Measurements from ENCODE around the gene NUP58. TPM values are rescaled to one million over a fixed set of nuclear protein-coding genes. Genes with fewer than 3 reads are reported as not detected.

The NUP58 gene
- total and polyA plus RNA-seq, 4 donors: 6.5 to 43.3 (median 16.0) TPM

DNA sequence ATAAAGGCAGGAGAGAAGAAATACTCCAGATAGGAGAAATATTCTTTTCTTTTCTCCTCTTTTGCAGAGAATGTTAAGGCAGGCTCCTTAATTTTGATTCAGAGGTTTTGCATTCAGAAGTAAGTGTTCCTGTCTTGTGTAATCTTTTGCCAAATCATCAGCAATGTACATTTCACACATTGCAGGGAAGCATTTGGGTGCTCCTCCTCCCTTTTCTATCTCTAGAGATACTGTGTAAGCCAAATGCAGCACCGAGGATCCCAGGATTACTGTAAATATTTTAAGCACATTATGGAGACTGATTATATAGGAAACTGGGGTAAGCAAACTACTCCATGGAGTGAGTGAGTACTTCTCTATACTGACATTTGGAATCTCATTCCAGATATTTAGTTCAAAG lies 77.6 kb downstream of the NUP58 start:
- H3K4me1 ChIP-seq (ENCODE audit: control insufficient read depth in 4 of 4, insufficient read depth in 4 of 4, low read length in 3 of 4): no peaks in the 10 kb centered on the region
- no peak for DNase-seq (ENCODE audit: low spot score)
- H3K27me3 ChIP-seq (ENCODE audit: control insufficient read depth in 4 of 4, insufficient read depth in 4 of 4, low read length in 3 of 4): peaks cover 0 to 12% (median 0%) of the 10 kb centered on the region in 4 donors
- TF ChIP-seq RXRA (IDR thresholded peaks at IDR 0.05) (no peak), RAD21 (IDR thresholded peaks at IDR 0.05) (no peak)
- no peak overlapping the region for H3K27ac ChIP-seq (ENCODE audit: low read depth in 1 of 2, low read length in 2 of 2)
- no peaks in the 10 kb centered on the region for H3K36me3 ChIP-seq (ENCODE audit: control insufficient read depth in 4 of 4, insufficient read depth in 3 of 4, low read depth in 1 of 4, low read length in 3 of 4)
- no peaks in the 10 kb centered on the region for H3K9me3 ChIP-seq (ENCODE audit: control insufficient read depth in 4 of 4, low read length in 3 of 4)
- 34% methylated on average over 1 of the region's 1 CpG for WGBS
- H3K4me3 ChIP-seq (ENCODE audit: low read depth in 1 of 3, low read length in 3 of 3): no peak overlapping the region
- no peak overlapping the region for H3K9ac ChIP-seq (ENCODE audit: low read depth in 1 of 2, low read length in 2 of 2)

DNA sequence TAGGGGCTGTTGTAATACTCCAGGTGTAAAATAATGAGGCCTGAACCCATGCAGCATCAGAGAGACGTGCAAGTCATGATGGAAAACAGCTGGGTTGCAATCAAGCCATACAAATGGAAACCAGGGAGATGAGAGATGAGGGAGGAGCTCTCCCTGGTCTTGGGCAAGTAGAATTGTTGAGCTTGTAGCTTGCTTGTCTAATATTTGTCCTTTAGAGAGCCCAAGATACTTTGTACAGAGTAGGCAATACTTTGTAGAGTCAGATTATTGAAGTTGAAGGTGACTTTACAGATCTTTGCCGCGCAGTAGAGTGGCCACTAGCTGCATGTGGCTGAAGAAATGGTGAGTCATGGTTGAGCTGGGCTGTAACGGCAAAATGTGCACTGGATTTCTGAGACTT lies 78.7 kb downstream of the NUP58 start:
- H3K4me1 ChIP-seq (ENCODE audit: control insufficient read depth in 4 of 4, insufficient read depth in 4 of 4, low read length in 3 of 4): no peaks in the 10 kb centered on the region
- peaks cover 0 to 3% (median 0%) of the 10 kb centered on the region in 4 donors for H3K9me3 ChIP-seq (ENCODE audit: control insufficient read depth in 4 of 4, low read length in 3 of 4)
- no peaks in the 10 kb centered on the region for H3K36me3 ChIP-seq (ENCODE audit: control insufficient read depth in 4 of 4, insufficient read depth in 3 of 4, low read depth in 1 of 4, low read length in 3 of 4)
- no peak overlapping the region for H3K9ac ChIP-seq (ENCODE audit: low read depth in 1 of 2, low read length in 2 of 2)
- H3K4me3 ChIP-seq (ENCODE audit: low read depth in 1 of 3, low read length in 3 of 3): no peak overlapping the region
- DNase-seq (ENCODE audit: low spot score): no peak
- H3K27ac ChIP-seq (ENCODE audit: low read depth in 1 of 2, low read length in 2 of 2): no peak overlapping the region
- H3K27me3 ChIP-seq (ENCODE audit: control insufficient read depth in 4 of 4, insufficient read depth in 4 of 4, low read length in 3 of 4): peaks cover 0 to 12% (median 1%) of the 10 kb centered on the region in 4 donors
- TF ChIP-seq FOXA1 (IDR thresholded peaks at IDR 0.05): no peak
- 80% methylated on average over 4 of the region's 4 CpGs for WGBS

DNA sequence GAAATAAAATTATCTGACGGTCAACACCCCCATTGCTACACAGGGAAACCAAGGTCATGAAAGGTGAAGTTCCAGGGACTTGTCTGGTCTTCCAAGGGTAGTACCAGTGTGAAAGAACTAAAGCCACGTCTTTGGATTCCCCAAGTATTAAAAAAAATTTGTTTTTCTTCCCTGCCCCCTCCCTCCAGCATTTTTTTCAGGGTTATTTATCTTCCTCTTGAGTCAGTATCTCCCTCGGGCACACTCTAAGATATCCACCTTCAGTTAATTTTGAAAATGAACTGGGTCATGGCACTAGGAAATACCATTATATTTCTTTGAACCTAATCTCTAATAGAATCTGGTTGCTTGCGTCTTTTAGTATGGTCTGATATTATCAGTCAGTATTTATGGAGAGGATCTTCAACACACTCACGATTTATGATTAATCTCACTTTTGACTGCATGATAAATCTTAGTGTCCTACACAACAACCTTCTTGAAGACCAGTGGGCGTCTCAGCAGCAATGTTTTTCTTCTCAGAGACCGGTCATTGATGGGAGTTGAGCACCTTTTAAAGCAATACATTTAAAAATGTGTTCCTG lies 79.4 kb downstream of the NUP58 start:
- 69% methylated on average over 7 of the region's 7 CpGs for WGBS
- TF ChIP-seq, protein P1, sequence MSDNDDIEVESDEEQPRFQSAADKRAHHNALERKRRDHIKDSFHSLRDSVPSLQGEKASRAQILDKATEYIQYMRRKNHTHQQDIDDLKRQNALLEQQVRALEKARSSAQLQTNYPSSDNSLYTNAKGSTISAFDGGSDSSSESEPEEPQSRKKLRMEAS (IDR thresholded peaks at IDR 0.05): no peak
- TF ChIP-seq GABPA (IDR thresholded peaks at IDR 0.05 in 1 of 2, conservative IDR thresholded peaks at IDR 0.05 in 1 of 2) (no peak), FOXA1 (IDR thresholded peaks at IDR 0.05) (no peak), RXRA (IDR thresholded peaks at IDR 0.05) (no peak)
- TF ChIP-seq, protein P2, sequence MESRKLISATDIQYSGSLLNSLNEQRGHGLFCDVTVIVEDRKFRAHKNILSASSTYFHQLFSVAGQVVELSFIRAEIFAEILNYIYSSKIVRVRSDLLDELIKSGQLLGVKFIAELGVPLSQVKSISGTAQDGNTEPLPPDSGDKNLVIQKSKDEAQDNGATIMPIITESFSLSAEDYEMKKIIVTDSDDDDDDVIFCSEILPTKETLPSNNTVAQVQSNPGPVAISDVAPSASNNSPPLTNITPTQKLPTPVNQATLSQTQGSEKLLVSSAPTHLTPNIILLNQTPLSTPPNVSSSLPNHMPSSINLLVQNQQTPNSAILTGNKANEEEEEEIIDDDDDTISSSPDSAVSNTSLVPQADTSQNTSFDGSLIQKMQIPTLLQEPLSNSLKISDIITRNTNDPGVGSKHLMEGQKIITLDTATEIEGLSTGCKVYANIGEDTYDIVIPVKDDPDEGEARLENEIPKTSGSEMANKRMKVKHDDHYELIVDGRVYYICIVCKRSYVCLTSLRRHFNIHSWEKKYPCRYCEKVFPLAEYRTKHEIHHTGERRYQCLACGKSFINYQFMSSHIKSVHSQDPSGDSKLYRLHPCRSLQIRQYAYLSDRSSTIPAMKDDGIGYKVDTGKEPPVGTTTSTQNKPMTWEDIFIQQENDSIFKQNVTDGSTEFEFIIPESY (IDR thresholded peaks at IDR 0.05): no peak
- TF ChIP-seq, protein P3, sequence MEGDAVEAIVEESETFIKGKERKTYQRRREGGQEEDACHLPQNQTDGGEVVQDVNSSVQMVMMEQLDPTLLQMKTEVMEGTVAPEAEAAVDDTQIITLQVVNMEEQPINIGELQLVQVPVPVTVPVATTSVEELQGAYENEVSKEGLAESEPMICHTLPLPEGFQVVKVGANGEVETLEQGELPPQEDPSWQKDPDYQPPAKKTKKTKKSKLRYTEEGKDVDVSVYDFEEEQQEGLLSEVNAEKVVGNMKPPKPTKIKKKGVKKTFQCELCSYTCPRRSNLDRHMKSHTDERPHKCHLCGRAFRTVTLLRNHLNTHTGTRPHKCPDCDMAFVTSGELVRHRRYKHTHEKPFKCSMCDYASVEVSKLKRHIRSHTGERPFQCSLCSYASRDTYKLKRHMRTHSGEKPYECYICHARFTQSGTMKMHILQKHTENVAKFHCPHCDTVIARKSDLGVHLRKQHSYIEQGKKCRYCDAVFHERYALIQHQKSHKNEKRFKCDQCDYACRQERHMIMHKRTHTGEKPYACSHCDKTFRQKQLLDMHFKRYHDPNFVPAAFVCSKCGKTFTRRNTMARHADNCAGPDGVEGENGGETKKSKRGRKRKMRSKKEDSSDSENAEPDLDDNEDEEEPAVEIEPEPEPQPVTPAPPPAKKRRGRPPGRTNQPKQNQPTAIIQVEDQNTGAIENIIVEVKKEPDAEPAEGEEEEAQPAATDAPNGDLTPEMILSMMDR (IDR thresholded peaks at IDR 0.05; ENCODE audit: low read depth, low read length, missing input control): no peak
- peaks cover 0 to 13% (median 1%) of the 10 kb centered on the region in 4 donors for H3K27me3 ChIP-seq (ENCODE audit: control insufficient read depth in 4 of 4, insufficient read depth in 4 of 4, low read length in 3 of 4)
- H3K9ac ChIP-seq (ENCODE audit: low read depth in 1 of 2, low read length in 2 of 2): no peak overlapping the region
- peaks cover 0 to 3% (median 0%) of the 10 kb centered on the region in 4 donors for H3K9me3 ChIP-seq (ENCODE audit: control insufficient read depth in 4 of 4, low read length in 3 of 4)
- no peaks in the 10 kb centered on the region for H3K4me1 ChIP-seq (ENCODE audit: control insufficient read depth in 4 of 4, insufficient read depth in 4 of 4, low read length in 3 of 4)
- no peaks in the 10 kb centered on the region for H3K36me3 ChIP-seq (ENCODE audit: control insufficient read depth in 4 of 4, insufficient read depth in 3 of 4, low read depth in 1 of 4, low read length in 3 of 4)
- no peak for DNase-seq (ENCODE audit: low spot score)
- H3K27ac ChIP-seq (ENCODE audit: low read depth in 1 of 2, low read length in 2 of 2): no peak overlapping the region
- H3K4me3 ChIP-seq (ENCODE audit: low read depth in 1 of 3, low read length in 3 of 3): no peak overlapping the region
